ENCODE data around the gene PCDH11X. TPM values are rescaled to one million over a fixed set of nuclear protein-coding genes. Genes with fewer than 3 reads are reported as not detected.
"Not testable (repeated sequence)": the region's sequence is repeated elsewhere in the genome, so short reads cannot be mapped to it uniquely, and the experiment has no call there.

The PCDH11X gene
- not detected for total RNA-seq

- ATAC-seq = peak; percentile 59 to 72
- not testable (repeated sequence) for H3K36me3 Mint-ChIP-seq (ENCODE audit: insufficient read depth); DNase-seq
Observed at GRCh38 chrX:91779135-91779534, at the start of gene PCDH11X. PCDH11X (plus strand) TSS chrX:91779375; CDS start chrX:91835505, 56,130 bp downstream.

GRCh38 chrX:91747446-91747845 is 31.7 kb upstream of the PCDH11X start:
- ATAC-seq; H3K36me3 Mint-ChIP-seq (ENCODE audit: insufficient read depth); H3K4me3 Mint-ChIP-seq; H3K27me3 Mint-ChIP-seq (ENCODE audit: low read depth); H3K9me3 Mint-ChIP-seq; H3K4me1 Mint-ChIP-seq (ENCODE audit: low read depth); DNase-seq: not testable (repeated sequence)

More at GRCh38 chrX:91779135-91779534, at the start of gene PCDH11X:
- H3K4me3 Mint-ChIP-seq; H3K9me3 Mint-ChIP-seq; H3K4me1 Mint-ChIP-seq (ENCODE audit: low read depth); H3K27me3 Mint-ChIP-seq (ENCODE audit: low read depth): not testable (repeated sequence)

- H3K4me3 Mint-ChIP-seq; H3K27me3 Mint-ChIP-seq (ENCODE audit: low read depth): not testable (repeated sequence)
Observed at GRCh38 chrX:91753022-91753421, 26.2 kb upstream of the PCDH11X start.

GRCh38 chrX:91770619-91771488 is 8.3 kb upstream of the PCDH11X start:
- not testable (repeated sequence) for H3K4me3 Mint-ChIP-seq; H3K27me3 Mint-ChIP-seq (ENCODE audit: low read depth); DNase-seq; H3K36me3 Mint-ChIP-seq (ENCODE audit: insufficient read depth); H3K9me3 Mint-ChIP-seq; H3K4me1 Mint-ChIP-seq (ENCODE audit: low read depth)
- ATAC-seq = peak; percentile 73 to 87

More at GRCh38 chrX:91753022-91753421, 26.2 kb upstream of the PCDH11X start:
- H3K36me3 Mint-ChIP-seq (ENCODE audit: insufficient read depth); H3K9me3 Mint-ChIP-seq; ATAC-seq; H3K4me1 Mint-ChIP-seq (ENCODE audit: low read depth); DNase-seq: not testable (repeated sequence)

- H3K36me3 Mint-ChIP-seq (ENCODE audit: insufficient read depth); ATAC-seq; H3K9me3 Mint-ChIP-seq; H3K27me3 Mint-ChIP-seq (ENCODE audit: low read depth); H3K4me1 Mint-ChIP-seq (ENCODE audit: low read depth); H3K4me3 Mint-ChIP-seq; DNase-seq: not testable (repeated sequence)
Observed at GRCh38 chrX:91773943-91774342, 5.2 kb upstream of the PCDH11X start.

- DNase-seq; ATAC-seq; H3K27me3 Mint-ChIP-seq (ENCODE audit: low read depth); H3K9me3 Mint-ChIP-seq; H3K36me3 Mint-ChIP-seq (ENCODE audit: insufficient read depth); H3K4me3 Mint-ChIP-seq; H3K4me1 Mint-ChIP-seq (ENCODE audit: low read depth): not testable (repeated sequence)
Observed at GRCh38 chrX:91780008-91780407, 833 bp downstream of the PCDH11X start.

- H3K27me3 Mint-ChIP-seq (ENCODE audit: low read depth); H3K9me3 Mint-ChIP-seq; H3K4me3 Mint-ChIP-seq; H3K36me3 Mint-ChIP-seq (ENCODE audit: insufficient read depth); H3K4me1 Mint-ChIP-seq (ENCODE audit: low read depth); ATAC-seq; DNase-seq: not testable (repeated sequence)
Observed at GRCh38 chrX:91780698-91781097, 1.5 kb downstream of the PCDH11X start.

- DNase-seq; H3K9me3 Mint-ChIP-seq; H3K27me3 Mint-ChIP-seq (ENCODE audit: low read depth); H3K4me3 Mint-ChIP-seq; H3K36me3 Mint-ChIP-seq (ENCODE audit: insufficient read depth); ATAC-seq; H3K4me1 Mint-ChIP-seq (ENCODE audit: low read depth): not testable (repeated sequence)
Observed at GRCh38 chrX:91781553-91782298, 2.6 kb downstream of the PCDH11X start.

GRCh38 chrX:91782825-91783224 is 3.6 kb downstream of the PCDH11X start:
- not testable (repeated sequence) for H3K27me3 Mint-ChIP-seq (ENCODE audit: low read depth)

GRCh38 chrX:91817537-91817936 is 38.4 kb downstream of the PCDH11X start:
- DNase-seq; H3K9me3 Mint-ChIP-seq; H3K36me3 Mint-ChIP-seq (ENCODE audit: insufficient read depth); H3K27me3 Mint-ChIP-seq (ENCODE audit: low read depth); H3K4me1 Mint-ChIP-seq (ENCODE audit: low read depth); ATAC-seq; H3K4me3 Mint-ChIP-seq: not testable (repeated sequence)

More at GRCh38 chrX:91782825-91783224, 3.6 kb downstream of the PCDH11X start:
- not testable (repeated sequence) for ATAC-seq; H3K36me3 Mint-ChIP-seq (ENCODE audit: insufficient read depth); DNase-seq; H3K4me1 Mint-ChIP-seq (ENCODE audit: low read depth); H3K4me3 Mint-ChIP-seq; H3K9me3 Mint-ChIP-seq

- not testable (repeated sequence) for H3K36me3 Mint-ChIP-seq (ENCODE audit: insufficient read depth); H3K9me3 Mint-ChIP-seq; H3K4me3 Mint-ChIP-seq; H3K27me3 Mint-ChIP-seq (ENCODE audit: low read depth); DNase-seq; ATAC-seq; H3K4me1 Mint-ChIP-seq (ENCODE audit: low read depth)
Observed at GRCh38 chrX:91825321-91825720, 46.1 kb downstream of the PCDH11X start.

Measured in activated T-cell treated with anti-CD3 and anti-CD28 coated beads, Interleukin-2, amount 50 U/mL, for 4 hours (primary cell).